ENCODE results near the gene ZIC5. TPM values are rescaled to one million over a fixed set of nuclear protein-coding genes. Genes with fewer than 3 reads are reported as not detected.
"Not testable (repeated sequence)": the region's sequence is repeated elsewhere in the genome, so short reads cannot be mapped to it uniquely, and the experiment has no call there.

The ZIC5 gene
- total RNA-seq, 1 donor from 2014 or later, result not detected

DNA sequence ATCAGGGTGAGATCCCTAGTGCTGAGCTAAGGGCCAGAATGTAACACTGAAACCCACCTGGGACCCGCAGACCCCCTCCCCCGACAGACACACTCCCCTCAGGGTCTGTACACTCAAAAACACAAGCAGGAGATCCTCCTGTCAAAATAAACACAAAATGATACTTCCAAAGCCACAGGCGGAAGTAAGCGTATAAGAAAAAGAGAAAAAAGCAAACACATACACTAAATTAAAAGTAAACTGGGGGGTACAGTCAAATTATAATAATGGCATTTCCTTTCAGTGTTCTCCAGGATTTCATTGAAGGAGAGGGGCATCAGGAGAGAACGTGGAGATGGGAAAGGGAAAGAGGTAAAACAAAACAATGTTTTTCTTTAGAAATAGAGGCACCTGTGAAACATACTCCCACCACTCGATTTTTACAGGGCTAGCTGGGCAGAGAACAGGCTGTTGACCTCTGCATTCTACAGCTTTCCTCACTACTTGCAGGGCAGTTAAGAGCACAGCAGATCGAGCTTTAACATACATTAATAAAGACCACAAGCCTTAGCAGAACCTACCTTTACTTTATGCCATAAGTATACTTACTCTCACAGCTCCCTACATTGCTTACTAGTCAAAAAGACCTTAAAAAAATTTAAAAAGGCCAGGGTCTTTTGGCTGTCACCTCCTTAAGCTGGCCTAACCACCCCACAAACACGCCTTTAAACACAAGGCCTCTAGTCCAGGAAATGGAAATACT, 5.3 kb downstream of the ZIC5 start:
- DNase-seq, result no peak
- intact Hi-C loops (cut with micrococcal nuclease), result no loop called here
- no peak for ATAC-seq

DNA sequence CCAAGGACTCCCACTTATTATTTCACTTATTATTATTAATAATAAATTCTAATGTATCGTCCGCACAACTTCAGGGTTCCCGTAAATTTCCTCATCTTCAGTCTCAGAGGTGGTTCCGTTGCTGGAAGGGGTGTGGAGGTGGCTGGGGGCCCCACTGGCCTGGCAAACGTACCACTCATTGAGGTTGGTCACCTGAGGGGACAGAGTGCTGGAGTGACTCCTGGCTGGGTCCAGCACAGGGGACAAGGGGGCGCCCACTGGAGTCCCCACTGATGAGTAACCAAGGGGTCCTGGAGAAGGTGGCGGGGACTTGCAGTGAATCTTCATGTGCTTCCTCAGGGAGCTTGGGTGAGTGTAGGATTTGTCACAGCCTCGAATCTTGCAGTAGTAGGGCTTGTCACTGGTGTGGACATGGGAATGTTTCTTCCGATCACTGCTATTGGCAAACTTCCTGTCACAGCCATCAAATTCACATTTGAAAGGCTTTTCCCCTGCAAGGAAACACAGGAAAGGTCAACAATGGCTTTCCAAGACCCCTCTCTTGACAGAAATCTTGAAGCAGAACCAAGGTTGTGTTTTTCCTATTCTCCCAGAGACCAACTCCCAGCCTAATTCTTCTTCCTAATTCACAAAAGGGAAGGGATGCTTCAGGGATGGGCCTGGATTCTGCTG, 6.1 kb downstream of the ZIC5 start:
- ATAC-seq, result no peak
- DNase-seq, result no peak
- intact Hi-C loops (cut with micrococcal nuclease), result no loop called here

DNA sequence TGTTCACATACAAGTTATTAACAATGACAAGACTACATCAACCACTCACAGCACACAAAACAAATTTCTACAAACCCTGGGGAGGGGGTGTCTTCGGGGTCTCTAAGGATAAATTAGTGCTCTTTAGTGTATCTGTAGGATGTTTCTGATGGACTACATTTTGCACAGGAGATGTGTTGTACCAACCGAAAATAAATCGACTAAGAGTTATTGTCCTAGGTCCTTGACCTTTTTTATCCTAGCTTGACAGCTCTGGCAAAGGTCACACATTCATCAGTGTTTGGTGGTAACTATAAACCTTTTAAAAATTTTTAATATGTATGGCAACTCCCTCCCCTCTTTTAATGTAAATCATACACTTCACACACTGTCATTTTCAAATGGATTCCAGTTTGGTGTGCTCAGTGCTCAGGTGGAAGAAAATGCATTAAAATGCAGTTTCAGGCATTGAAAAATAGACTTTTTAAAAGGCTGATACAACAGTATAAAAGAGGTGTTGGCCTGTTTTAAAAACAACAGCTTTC, 7.7 kb downstream of the ZIC5 start:
- intact Hi-C loops (cut with micrococcal nuclease), result no loop called here
- ATAC-seq (no peak), DNase-seq (no peak)

DNA sequence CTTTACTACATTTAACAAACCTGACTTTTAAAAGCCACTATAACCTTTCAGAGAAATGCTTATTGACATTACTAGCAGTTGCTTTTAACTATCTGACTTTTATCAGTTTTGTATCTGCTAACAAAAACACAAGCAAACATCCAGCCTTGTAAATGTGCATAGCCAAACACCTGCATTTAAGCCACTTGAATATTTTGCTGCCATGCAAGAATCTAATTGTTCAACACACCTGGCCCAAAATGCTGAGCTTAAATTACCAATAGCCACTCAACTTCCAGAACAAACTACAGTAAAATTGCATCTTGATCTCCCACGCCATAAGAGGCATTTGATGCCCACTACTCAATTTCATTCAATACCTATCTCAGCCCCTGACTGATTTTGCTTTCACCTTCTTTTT, 9.3 kb downstream of the ZIC5 start:
- ATAC-seq, result no peak
- DNase-seq, result no peak
- intact Hi-C loops (cut with micrococcal nuclease), result no loop called here

DNA sequence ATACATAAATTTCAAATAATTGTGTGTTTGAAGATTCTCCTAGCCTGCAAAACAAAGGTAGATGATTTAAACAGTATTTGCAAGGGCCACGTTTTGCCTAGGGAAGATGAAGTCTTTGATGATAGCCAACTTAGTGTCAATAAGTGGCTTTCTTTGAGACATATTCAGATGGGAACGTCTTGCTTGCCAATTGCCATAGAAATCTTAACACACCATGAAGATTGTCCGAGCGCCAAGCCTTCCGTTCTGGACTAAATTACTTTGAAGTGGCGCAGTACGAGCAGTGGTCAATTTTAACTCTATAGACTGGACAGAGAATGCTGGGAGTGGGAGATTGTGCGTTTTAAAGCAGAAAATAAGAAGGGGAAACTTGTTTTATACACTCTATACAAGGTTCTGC, 9.9 kb downstream of the ZIC5 start:
- intact Hi-C loops (cut with micrococcal nuclease), result no loop called here
- ATAC-seq (no peak), DNase-seq (no peak)

DNA sequence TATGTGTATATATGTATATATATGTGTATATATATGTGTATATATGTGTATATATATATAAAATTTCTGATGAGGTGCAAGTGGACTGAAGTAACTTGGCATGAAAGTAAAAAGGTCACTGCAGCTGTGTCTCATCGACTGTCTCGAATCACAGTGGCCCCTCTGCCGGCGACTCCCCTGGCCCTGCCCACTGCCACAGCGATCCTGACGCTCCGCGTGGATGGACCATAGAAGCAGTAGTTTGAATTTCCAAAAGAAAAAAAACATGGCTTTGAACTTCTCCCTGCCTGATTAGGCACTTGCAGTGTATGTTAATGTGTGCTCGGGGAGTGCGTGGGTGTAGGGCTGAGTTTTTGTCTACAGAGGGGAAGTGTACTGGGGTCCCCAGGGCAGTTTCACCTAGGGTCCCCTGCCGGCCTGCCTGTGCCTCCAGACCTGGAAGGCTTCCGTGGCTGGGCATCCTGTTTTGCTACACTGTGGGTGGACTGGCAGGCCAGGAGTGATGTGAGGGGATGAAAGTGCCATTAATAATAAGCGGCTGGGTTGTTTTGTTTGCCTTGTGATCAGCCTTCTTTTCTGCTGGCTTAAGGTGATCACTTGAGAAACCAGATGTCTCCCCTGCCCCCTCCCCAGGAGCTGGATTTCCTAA, 10.8 kb downstream of the ZIC5 start:
- intact Hi-C loops (cut with micrococcal nuclease), result no loop called here
- no peak for DNase-seq
- no peak for ATAC-seq

DNA sequence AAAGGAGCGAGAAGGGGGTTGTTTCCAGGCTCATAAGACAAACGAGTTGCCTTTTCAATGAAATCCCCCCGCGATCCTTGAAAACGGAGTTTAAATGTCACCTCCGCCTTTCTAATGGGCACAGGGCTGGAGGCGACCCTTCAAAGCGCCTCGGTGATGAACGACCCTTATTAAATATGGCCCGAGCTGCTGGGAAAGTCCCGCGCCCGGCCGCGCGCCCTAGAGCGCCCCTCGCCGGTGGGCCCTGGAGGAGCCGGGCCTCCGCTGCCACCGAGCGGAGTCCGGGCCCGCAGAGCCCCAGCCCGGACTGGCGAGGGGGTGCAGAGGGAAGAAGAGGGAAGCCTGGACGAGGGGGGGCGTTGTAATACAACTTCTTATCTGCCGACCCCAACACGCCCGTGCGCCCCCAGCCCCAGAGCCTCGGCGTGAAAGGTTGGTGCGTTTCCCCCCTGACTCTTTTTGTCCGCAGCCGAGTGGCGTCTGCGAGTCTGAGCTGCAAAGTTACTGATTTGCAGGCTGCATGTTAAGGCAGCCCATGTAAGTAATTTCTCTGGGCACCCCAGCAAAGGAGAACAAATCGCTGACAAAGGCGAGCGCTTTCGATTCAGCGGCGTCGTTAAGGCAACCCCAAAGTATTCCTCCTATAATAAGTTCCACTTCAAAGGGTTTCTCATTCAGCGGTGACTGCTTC, 11.9 kb downstream of the ZIC5 start:
- ATAC-seq (no peak), DNase-seq (no peak)
- intact Hi-C loops (cut with micrococcal nuclease), result no loop called here

DNA sequence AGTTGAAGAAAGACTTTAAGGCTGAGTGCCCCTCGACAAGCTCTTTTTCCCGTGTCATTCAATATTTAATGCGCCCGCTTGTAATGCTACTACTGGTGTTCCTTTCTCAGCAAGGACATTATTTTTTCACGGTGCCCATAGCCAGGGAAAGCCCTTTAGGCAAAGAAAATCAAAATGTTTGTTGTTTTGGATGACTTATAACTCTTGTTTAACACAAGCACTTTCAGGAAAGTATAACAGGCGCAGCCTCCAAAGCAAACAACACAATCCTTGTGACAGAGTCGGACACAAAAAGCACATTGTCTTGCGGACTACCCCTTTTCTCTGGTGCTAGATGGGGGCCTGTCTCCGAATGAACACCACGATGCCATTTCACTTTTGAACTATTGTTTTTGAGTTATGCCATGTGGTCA, 12.4 kb downstream of the ZIC5 start:
- ATAC-seq, result no peak
- no peak for DNase-seq
- intact Hi-C loops (cut with micrococcal nuclease), result no loop called here

DNA sequence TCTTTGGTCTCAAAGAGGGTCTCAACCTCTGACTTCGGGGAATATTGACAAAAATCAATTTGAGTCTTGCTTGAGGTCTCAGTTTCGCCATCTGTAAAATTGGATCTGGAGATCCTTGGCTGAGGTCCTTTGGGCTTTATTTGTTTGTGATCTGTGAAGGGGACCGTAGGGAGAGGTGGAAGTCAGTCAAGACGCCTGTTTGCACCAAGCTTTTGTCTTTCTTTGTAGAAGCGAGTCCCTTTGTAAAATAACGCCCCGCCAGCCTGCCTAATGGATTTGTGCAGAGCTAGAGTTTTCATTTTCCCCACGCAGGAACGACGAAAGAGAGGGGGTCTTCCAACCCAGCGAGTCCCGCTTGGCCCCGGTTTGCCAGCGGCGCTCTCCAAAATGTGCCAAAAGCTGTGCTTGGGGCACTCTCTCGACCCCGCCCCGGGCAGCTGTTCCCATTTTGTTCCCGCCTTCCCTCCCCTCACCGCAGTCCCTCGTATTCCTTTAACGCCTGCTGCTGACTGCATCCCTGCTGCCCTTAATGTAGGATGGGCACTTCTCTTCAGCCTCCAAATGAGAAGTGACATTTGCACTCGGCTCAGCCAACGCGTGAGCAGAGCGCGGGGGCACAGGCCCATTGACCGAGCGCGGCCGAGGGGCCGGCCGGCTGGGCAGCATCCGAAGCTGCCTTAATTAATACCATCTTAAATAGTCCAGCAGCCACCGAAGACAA, 13.0 kb downstream of the ZIC5 start:
- DNase-seq, result no peak
- ATAC-seq, result no peak
- intact Hi-C loops (cut with micrococcal nuclease), result no loop called here

DNA sequence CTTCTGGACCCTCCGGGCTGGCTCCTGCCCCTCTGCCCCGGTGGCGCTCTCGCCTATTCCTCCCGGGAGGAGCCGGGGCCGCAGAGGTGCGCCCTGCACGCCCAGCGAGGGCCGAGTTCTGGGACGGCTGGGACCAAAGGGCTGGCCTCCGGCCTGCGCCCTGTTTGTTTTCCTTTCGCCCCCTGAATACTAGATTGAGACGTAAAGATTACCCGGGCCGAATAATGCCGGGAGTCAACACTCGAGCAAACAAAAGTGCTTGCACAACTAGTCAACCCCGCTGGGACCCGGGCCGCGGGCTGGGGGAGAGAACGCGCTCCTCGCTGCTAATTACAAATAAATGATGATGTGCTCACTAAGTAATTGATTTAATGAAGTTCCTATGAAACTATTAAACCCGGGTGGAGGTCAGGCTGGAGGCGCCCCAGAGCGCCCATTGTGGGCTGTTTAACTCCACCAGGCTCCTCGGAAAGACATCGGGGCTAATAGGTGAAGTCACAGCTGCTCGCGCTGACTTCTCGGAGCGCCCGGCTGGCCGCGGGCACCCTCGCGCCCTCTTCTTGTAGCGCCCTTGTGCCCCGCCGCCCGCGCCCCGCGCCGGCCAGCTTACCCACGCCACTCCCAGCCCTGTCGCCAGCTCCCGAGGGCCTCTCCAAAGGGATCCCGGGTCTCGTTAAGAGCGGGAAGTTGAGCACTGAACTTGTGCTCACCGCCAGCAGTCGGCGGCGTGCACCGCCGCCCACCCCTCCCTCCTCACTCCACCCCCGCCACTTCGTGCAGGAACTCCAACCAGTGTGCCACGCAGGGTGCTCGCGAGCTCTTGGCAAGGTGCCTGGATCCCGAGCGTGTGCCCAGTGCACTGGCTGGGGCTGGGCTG, 14.9 kb downstream of the ZIC5 start:
- ATAC-seq, result no peak
- intact Hi-C loops (cut with micrococcal nuclease), result no loop called here
- DNase-seq, result no peak

DNA sequence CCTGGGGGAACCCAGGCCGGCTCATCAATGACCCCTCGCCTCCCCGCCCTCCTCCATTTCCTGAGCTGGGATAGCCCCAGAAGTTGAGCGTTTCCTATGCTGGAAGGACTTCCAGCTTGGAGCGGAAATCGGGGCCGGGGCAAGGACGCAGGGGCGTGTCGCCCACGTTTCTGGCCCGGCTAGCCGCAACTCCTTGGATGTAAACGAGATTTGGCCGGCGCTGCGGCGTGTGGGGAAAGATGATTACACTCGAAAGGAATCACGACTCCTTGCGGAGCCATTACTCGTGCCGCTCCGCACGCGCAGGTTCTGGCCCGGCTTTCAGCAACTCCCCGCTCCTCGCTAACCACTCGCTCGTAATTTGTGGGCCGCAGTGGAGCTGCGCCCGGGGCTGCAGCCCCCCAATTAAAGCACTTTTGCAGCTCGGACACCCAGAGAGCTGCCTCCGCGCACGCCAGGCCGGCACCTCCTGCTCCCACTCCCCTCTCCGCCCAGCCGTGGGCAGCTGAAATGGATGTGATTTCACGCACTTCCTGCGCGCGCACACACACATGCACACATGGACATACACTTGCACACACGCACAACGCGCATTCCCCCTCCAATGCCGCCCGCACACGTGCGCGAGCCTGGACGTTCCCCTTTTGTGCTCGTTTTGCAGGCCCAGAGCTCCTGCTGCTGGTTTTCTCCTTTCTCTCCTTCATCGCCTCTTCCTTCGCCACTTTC, 15.7 kb downstream of the ZIC5 start:
- DNase-seq (no peak), ATAC-seq (no peak)
- intact Hi-C loops (cut with micrococcal nuclease), result no loop called here

DNA sequence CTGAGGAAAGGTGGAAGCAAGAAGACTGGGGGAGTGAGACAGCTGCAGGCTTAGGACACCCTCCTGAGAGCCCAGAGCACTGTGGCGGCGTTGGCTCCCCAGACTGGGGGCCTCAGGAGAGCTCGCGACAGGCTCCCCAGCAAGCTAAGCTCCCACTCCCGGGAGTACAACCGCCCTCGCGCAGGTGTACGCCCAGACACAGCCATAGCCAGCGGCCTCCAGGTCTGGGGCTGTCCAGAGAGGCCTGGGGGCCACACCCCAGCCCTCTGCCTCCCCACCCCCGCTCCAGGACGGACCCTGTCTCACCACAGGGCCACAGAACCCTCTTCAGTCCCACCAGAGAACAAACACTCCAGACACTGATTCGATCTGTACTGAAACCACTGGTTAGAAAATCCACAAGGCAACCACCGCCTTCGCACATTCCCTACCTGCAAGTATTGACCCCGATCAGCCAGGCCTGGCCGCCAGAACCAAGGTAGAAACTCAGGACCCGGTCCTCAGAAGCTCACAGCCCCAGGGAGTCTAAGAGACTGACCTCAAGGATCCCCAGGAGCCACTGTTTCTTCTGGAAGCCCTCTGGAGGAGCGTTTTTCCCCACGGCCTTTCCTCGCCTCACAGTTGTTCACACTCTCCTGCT, 16.3 kb downstream of the ZIC5 start:
- intact Hi-C loops (cut with micrococcal nuclease), result no loop called here
- DNase-seq (no peak), ATAC-seq (no peak)

DNA sequence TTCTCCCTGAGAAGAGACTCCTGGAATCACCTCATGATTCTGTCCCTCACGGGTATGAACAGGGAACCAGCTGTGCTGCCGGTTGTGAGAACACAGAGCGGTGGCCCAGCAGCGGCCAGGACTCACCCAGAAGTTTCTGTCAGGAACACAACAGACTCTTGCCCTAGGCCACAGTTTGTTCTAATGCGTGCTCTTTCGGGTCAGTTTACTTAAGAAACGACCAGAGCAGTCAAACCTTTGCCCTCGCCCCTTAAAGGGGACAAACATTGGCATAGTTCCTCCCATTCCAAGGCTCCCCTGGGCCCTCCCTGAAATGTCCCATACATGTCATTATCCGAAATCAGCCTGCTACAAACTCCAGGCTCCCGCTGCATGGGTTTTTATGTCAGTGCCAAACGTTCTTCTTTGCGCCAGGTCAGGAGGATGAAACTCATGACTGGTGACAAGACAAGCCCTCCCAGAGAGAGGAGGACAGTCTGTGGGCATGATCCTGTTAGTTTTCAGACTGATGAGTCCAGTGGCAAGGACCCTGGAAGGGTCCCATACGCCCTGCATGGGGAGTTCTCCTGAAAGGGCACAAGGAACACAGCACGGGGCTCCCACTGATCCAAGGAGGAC, 18.3 kb downstream of the ZIC5 start:
- DNase-seq (no peak), ATAC-seq (no peak)
- intact Hi-C loops (cut with micrococcal nuclease), result no loop called here

DNA sequence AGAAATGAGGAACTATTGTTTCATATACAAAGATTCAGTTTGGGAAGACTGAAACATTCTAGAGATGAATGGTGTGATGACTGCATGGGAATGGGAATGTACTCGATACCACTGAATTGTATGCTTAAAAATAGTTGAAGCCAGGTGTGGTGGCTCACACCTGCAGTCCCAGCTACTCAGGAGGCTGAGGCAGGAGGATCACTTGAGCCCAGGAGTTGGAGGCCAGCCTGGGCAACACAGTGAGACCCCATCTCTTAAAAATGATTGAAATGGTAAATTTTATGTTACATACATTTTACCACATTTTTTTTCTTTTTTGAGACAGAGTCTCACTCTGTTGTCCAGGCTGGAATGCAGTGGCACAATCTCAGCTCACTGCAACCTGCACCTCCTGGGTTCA, 19.9 kb downstream of the ZIC5 start:
- ATAC-seq; DNase-seq; intact Hi-C loops (cut with micrococcal nuclease): not testable (repeated sequence)

DNA sequence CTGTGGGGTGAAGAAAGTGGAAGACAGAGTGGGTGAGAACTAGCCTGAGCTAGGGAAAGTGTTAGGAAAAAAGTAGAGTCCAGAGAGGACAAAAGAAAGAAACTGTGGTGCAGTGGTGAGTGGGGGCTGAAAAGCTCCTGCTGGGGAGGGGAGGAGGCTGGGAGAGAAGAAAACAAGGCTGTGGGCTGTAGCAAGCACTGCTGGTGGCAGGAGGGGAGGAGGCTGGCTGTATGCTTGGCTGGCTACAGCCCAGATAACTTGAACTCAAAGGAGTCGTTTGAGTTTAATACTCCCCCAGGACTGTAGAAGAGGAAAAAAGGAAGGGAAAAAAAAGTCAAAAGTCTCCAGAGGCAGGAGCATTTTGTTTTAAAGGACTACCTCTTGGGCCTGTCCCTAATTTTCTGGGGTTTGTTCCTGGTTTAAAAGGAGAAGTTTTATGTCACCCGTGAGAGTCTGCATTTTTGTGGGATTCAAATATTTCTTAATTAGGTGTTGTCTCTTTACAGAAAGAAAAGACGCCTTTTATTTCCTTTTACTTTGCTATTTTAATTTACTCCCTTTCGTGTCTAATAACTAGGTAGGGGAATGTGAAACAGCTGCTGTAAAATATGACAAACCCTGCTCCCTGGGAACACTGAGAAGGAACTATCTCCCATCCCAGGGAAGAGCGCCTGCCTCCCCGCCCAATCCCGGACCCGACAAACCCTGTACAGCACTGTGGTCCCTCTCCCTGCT, 21.7 kb downstream of the ZIC5 start:
- intact Hi-C loops (cut with micrococcal nuclease), result no loop called here
- ATAC-seq (no peak), DNase-seq (no peak)

Data from left ventricle myocardium superior (tissue), 1 donor.